Adrenal gland (tissue), 12 donors: ENCODE results near the gene RPRD1A. TPM values are rescaled to one million over a fixed set of nuclear protein-coding genes. Genes with fewer than 3 reads are reported as not detected.

Source experiments
- DNase-seq, 7 donors: peaks; one replicate each; pipeline ENCODE4 v3.0.0-alpha.2; 2019 to 2020
- H3K27ac ChIP-seq, 5 donors: fragments of 200-600 bp; sonication (generic) in 4 of 5; 1 replicate in 3 of 5; 2 replicates in 2 of 5; pipeline versions ENCODE4 v1.5.1 to v1.8.0; 2016 to 2020; ENCODE audit warnings: mild to moderate bottlenecking in 1 of 5
- H3K27me3 ChIP-seq: fragments of 200-600 bp; 2 replicates; pipeline ENCODE4 v1.8.0; 2021
- H3K36me3 ChIP-seq, 2 donors: fragments of 200-600 bp; replicated peaks in 1 of 2; 1 replicate in 1 of 2; 2 replicates in 1 of 2; pipeline versions ENCODE4 v1.5.1 to v1.8.0; 2018 to 2022
- H3K4me1 ChIP-seq, 2 donors: fragments of 200-600 bp; replicated peaks in 1 of 2; 1 replicate in 1 of 2; 2 replicates in 1 of 2; pipeline versions ENCODE4 v1.5.1 to v1.8.0; 2018 to 2021
- H3K4me3 ChIP-seq, 4 donors: fragments of 200-600 bp; sonication (generic) in 3 of 4; one replicate each; pipeline ENCODE4 v1.5.1; 2016 to 2018
- H3K9me3 ChIP-seq, 3 donors: fragments of 200-600 bp; sonication (generic) in 1 of 3; replicated peaks in 1 of 3; 1 replicate in 2 of 3; 2 replicates in 1 of 3; pipeline versions ENCODE4 v1.5.1 to v1.8.0; 2016 to 2021
- POLR2A ChIP-seq, 2 donors: fragments of 450-650 bp; IDR thresholded peaks; one replicate each; pipeline ENCODE4 v1.6.1; 2017; ENCODE audit warnings: antibody characterized with exemption in 2 of 2, mild to moderate bottlenecking in 2 of 2, moderate library complexity in 1 of 2
- WGBS, 4 donors: extraction: QIAGEN DNeasy Blood & Tissue Kit in 2 of 4; methylation state at CpG; one replicate each; pipeline versions ENCODE4 v1.1.5 to v1.1.7; 2013 to 2017; 5-methylcytosine and 5-hydroxymethylcytosine counted together
- intact Hi-C, 2 donors: fragments of 100-400 bp; cut with DNase I; formaldehyde crosslinking; loops; one replicate each; pipeline versions ENCODE4 v1.14.1 to v1.15.0; 2022 to 2023
- polyA plus RNA-seq, 3 donors: library from polyadenylated mRNA; stranded (reverse); fragments of 200-250 nt in 2 of 3; fragments of 350-450 nt in 1 of 3; fragmentation: Illumina TruSeq in 1 of 3; extraction: RNeasy Lipid Tissue Mini Kit (QIAGEN cat#74804) in 1 of 3; gene quantifications; one replicate each; pipeline ENCODE4 v1.2.3, GENCODE V29; 2013 to 2014
- total RNA-seq, 9 donors: library from RNA; depleted of rRNA in 4 of 9; stranded (reverse); fragments of >200 nt in 4 of 9; fragments of 120-200 nt in 1 of 9; fragmentation: NEBNext Ultra II Directional in 1 of 9; extraction: Animal tissue kit (Norgen Biotek cat#: 25700) in 1 of 9; gene quantifications; one replicate each; pipeline versions ENCODE4 v1.1.0 to v1.2.4, GENCODE V29; 2013 to 2023
- TF ChIP-seq, protein P1 (sequence below), 6 experiments: fragments of 450-650 bp in 4 of 6; fragments of 200-600 bp in 2 of 6; sonication (generic) in 1 of 6; IDR thresholded peaks; 1 replicate in 5 of 6; 2 replicates in 1 of 6; pipeline versions ENCODE4 v1.5.1 to v1.8.0; 2016 to 2021; ENCODE audit warnings: antibody characterized with exemption in 6 of 6, mild to moderate bottlenecking in 2 of 6, moderate library complexity in 1 of 6
- donor health status: healthy with polysubstance abuse.
- donor health status: Bipolar disorder and iron deficiency.
- donor health status: DM: yes; HTN: yes; CAD: no.
- donor health status: DM: no; HTN: no; CAD: no.
- donor health status: DM: no; HTN: no; CAD: no.
- donor health status: DM: yes; HTN: yes; CAD: no.

RPRD1A gene
- total and polyA plus RNA-seq, 12 donors: 28.9 to 128 (median 58.4) TPM

DNA sequence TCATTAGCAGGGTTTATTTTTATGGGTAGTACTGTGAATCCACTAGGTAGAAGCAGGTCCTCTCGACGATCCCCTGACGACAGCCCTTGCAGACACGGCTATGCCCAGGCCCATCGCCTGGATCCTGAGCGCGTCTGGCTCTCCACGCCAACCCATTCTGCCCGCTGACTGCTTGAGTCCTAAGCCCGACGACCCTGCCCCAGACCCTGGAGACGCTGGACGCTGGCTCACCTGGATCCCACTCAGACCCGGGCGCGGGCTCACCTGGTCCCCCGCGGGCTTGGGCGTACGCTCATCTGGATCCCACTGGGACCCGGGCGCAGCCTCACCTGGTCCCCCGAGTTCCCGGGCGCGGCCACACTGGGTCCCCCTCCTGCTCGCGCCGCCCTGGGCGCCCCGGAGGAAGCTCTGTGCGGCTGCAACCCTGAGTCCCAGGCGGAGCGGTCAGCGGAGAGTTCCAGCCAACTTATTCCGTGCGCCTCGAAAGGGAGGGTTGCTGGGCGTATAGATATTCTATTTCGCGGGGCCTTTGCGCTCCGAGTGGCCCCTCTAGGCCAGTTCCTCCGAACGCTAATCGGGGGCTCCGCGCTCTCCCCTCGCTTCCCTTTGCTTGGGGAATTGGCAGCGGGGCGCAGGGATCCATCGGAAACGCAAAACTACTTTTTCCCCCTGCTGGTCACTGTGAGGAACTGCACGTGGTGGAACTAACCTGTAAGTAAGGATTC, 117.3 kb downstream of the RPRD1A start:
- intact Hi-C loops: loop anchor here (5.0 to 10.0 kb wide), 3 partner anchors 193 to 545 kb away; no protein-coding TSS in a partner anchor
- Histone ChIP-seq H3K9me3 (no peaks in the 10 kb centered on the region), H3K4me1 (peaks cover 4 to 7% of the 10 kb centered on the region in 2 donors), H3K27me3 (no peaks in the 10 kb centered on the region), H3K27ac (no peak overlapping the region), H3K36me3 (no peaks in the 10 kb centered on the region), H3K4me3 (peak overlapping the region in 2 of 4 donors; percentile 46 to 82)
- TF ChIP-seq, protein P1, sequence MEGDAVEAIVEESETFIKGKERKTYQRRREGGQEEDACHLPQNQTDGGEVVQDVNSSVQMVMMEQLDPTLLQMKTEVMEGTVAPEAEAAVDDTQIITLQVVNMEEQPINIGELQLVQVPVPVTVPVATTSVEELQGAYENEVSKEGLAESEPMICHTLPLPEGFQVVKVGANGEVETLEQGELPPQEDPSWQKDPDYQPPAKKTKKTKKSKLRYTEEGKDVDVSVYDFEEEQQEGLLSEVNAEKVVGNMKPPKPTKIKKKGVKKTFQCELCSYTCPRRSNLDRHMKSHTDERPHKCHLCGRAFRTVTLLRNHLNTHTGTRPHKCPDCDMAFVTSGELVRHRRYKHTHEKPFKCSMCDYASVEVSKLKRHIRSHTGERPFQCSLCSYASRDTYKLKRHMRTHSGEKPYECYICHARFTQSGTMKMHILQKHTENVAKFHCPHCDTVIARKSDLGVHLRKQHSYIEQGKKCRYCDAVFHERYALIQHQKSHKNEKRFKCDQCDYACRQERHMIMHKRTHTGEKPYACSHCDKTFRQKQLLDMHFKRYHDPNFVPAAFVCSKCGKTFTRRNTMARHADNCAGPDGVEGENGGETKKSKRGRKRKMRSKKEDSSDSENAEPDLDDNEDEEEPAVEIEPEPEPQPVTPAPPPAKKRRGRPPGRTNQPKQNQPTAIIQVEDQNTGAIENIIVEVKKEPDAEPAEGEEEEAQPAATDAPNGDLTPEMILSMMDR (IDR thresholded peaks at IDR 0.05): peak; percentile 76 to 93 (median 90)
- TF ChIP-seq POLR2A (IDR thresholded peaks at IDR 0.05): no peak
- WGBS, 4 donors: 0 to 4% (median 2%) methylated on average over 4 to 54 of the region's 54 CpGs
- peak; percentile 43 to 71 (median 58) for DNase-seq

DNA sequence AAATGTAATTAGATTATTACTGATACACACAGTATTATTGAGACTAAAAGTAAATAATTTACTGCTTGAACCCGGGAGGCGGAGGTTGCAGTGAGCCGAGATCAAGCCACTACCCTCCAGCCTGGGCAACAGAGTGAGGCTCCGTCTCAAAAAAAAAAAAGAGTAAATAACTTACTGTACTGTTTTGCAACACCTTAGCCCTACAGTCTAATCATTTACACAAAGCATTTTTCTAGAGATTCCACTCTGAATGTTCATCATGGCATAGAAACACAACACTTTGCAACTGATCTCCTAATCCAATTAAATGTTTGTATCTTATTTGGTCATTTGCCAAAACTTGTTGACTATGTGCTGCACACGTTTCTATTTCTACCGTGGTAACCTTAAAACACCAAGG, 118.3 kb downstream of the RPRD1A start:
- Histone ChIP-seq H3K27me3 (no peaks in the 10 kb centered on the region), H3K4me1 (peaks cover 4 to 7% of the 10 kb centered on the region in 2 donors), H3K36me3 (no peaks in the 10 kb centered on the region), H3K9me3 (no peaks in the 10 kb centered on the region), H3K27ac (no peak overlapping the region), H3K4me3 (no peak overlapping the region)
- DNase-seq: no peak
- intact Hi-C loops: loop anchor here in 1 of 2 donors (10.0 kb wide), 1 partner anchor 544 kb away; no protein-coding TSS in a partner anchor
- no peak for TF ChIP-seq POLR2A (IDR thresholded peaks at IDR 0.05)
- TF ChIP-seq, protein P1 (IDR thresholded peaks at IDR 0.05): no peak
- WGBS, 4 donors: 64 to 72% (median 69%) methylated on average over 6 of the region's 6 CpGs

DNA sequence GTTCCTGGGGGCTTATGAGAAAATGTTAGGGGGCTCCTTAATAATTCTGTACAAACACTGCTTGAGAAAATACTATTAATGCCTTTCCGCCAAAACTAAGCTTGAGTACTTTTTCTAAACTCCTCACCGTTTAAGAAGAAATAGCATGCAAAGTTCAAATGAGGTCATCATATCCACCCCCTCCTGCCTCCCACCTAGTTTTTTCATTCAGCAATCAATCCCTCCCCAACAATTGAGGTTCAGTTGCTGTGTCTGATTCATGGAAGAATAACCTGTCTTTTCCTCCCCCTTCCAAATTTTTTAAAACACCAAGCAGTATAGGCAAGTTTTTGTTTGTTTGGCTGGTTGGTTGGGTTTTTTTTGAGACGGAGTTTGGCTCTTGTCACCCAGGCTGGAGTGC, 119.3 kb downstream of the RPRD1A start:
- H3K4me1 ChIP-seq: peaks cover 4 to 7% of the 10 kb centered on the region in 2 donors
- H3K4me3 ChIP-seq: no peak overlapping the region
- 74 to 88% (median 78%) methylated on average over 3 of the region's 3 CpGs for WGBS, 4 donors
- DNase-seq: no peak
- no peaks in the 10 kb centered on the region for H3K27me3 ChIP-seq
- intact Hi-C loops: loop anchor here in 1 of 2 donors (10.0 kb wide), 1 partner anchor 543 kb away; no protein-coding TSS in a partner anchor
- no peak overlapping the region for H3K27ac ChIP-seq
- no peaks in the 10 kb centered on the region for H3K36me3 ChIP-seq
- TF ChIP-seq, protein P1 (IDR thresholded peaks at IDR 0.05): no peak
- TF ChIP-seq POLR2A (IDR thresholded peaks at IDR 0.05): no peak
- no peaks in the 10 kb centered on the region for H3K9me3 ChIP-seq

DNA sequence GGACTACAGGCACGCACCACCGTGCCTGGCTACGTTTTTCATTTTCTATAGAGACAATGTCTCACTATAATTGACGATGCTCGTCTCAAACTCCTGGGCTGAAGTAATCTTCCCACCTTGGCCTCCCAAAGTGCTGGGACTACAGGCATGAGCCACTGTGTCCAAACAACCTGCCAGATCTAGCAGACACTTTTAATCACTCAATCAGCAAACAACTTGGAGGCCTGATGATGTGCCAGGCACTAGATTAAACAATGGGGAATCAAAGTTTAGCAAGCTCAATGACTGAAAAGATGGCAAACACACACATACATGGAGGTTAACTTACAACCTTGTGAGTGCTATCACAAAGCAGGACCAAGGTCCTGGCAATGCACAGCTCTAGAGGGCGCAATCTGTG, 124.7 kb downstream of the RPRD1A start:
- no peak for DNase-seq
- Histone ChIP-seq H3K27me3 (no peaks in the 10 kb centered on the region), H3K36me3 (no peaks in the 10 kb centered on the region), H3K4me3 (no peak overlapping the region), H3K9me3 (no peaks in the 10 kb centered on the region), H3K27ac (no peak overlapping the region), H3K4me1 (no peaks in the 10 kb centered on the region)
- intact Hi-C loops: loop anchor here in 1 of 2 donors (10.0 kb wide), 1 partner anchor 538 kb away; no protein-coding TSS in a partner anchor
- no peak for TF ChIP-seq POLR2A (IDR thresholded peaks at IDR 0.05)
- TF ChIP-seq, protein P1 (IDR thresholded peaks at IDR 0.05): no peak
- WGBS, 4 donors: 87 to 93% (median 87%) methylated on average over 5 to 6 of the region's 6 CpGs
